WTC11 (cell line): Measurements from ENCODE around the gene MAML3. TPM values are rescaled to one million over a fixed set of nuclear protein-coding genes. Genes with fewer than 3 reads are reported as not detected.

Experiments
- ATAC-seq: fragments of 200-7000 bp; cut with Tn5 transposase; 2 replicates; pipeline ENCODE4 v1.10.0; 2021; ENCODE audit warnings: mild to moderate bottlenecking, moderate library complexity
- CTCF ChIA-PET: fragments of 300-600 bp; sonication (Branson Sonifier 250); formaldehyde crosslinking; loops from one replicate; lab custom pipeline; 2021; ENCODE audit warnings: antibody characterized with exemption; lab: Charles Lee
- POLR2A ChIA-PET: fragments of 350-600 bp; sonication (Branson Sonifier 250); formaldehyde crosslinking; loops from one replicate; lab custom pipeline; 2021; ENCODE audit warnings: antibody characterized with exemption; lab: Charles Lee
- DNase-seq: peaks from one replicate; pipeline ENCODE4 v3.0.0; 2021; ENCODE audit warnings: low spot score
- H3K27ac Mint-ChIP-seq: 2 replicates; pipeline ENCODE4 v1.8.0; 2021; ENCODE audit warnings: mixed read lengths
- H3K27me3 Mint-ChIP-seq: 2 replicates; pipeline ENCODE4 v1.8.0; 2021; ENCODE audit warnings: low read depth, mild to moderate bottlenecking, moderate library complexity, mixed read lengths
- H3K36me3 Mint-ChIP-seq: 2 replicates; pipeline ENCODE4 v1.8.0; 2021; ENCODE audit warnings: mixed read lengths
- H3K4me1 Mint-ChIP-seq: 2 replicates; pipeline ENCODE4 v1.8.0; 2022; ENCODE audit warnings: mixed read lengths
- H3K4me3 Mint-ChIP-seq: 2 replicates; pipeline ENCODE4 v1.8.0; 2021; ENCODE audit warnings: mild to moderate bottlenecking, moderate library complexity, mixed read lengths
- H3K9me3 Mint-ChIP-seq: 2 replicates; pipeline ENCODE4 v1.8.0; 2021; ENCODE audit warnings: mixed read lengths
- ATF1 ChIP-seq: sonication (generic); formaldehyde crosslinking; IDR thresholded peaks from 2 replicates; pipeline ENCODE4 v1.8.1; 2023; ENCODE audit warnings: mild to moderate bottlenecking, moderate library complexity, missing genetic modification reagents
- ATF6 ChIP-seq: sonication (generic); formaldehyde crosslinking; IDR thresholded peaks from 2 replicates; pipeline ENCODE4 v1.8.1; 2023; ENCODE audit warnings: mild to moderate bottlenecking, missing genetic modification reagents
- CBFB ChIP-seq: sonication (generic); formaldehyde crosslinking; IDR thresholded peaks from 2 replicates; pipeline ENCODE4 v1.8.1; 2022; ENCODE audit warnings: mild to moderate bottlenecking, low read depth, missing genetic modification reagents
- EMX1 ChIP-seq: fragments of 250-450 bp; sonication (Bioruptor Pico); IDR thresholded peaks from 2 replicates; pipeline ENCODE4 v1.8.0; 2021; ENCODE audit warnings: mild to moderate bottlenecking
- ESRRA ChIP-seq: sonication (generic); formaldehyde crosslinking; IDR thresholded peaks from 2 replicates; pipeline ENCODE4 v1.8.1; 2022; ENCODE audit warnings: mild to moderate bottlenecking, missing genetic modification reagents, borderline replicate concordance
- GABPB1 ChIP-seq: sonication (generic); formaldehyde crosslinking; IDR thresholded peaks from 2 replicates; pipeline ENCODE4 v1.8.1; 2023; ENCODE audit warnings: mild to moderate bottlenecking, missing genetic modification reagents
- HMGA2 ChIP-seq: fragments of 250-450 bp; sonication (Bioruptor Pico); IDR thresholded peaks from 2 replicates; pipeline ENCODE4 v1.4.0; 2021; ENCODE audit warnings: mild to moderate bottlenecking, moderate library complexity
- MAX ChIP-seq: sonication (generic); formaldehyde crosslinking; IDR thresholded peaks from 2 replicates; pipeline ENCODE4 v1.8.0; 2022; ENCODE audit warnings: mild to moderate bottlenecking, missing genetic modification reagents
- MYBL2 ChIP-seq: sonication (generic); formaldehyde crosslinking; IDR thresholded peaks from 2 replicates; pipeline ENCODE4 v1.8.1; 2023; ENCODE audit warnings: mild to moderate bottlenecking, moderate library complexity, missing genetic modification reagents
- OVOL2 ChIP-seq: fragments of 250-450 bp; sonication (Bioruptor Pico); IDR thresholded peaks from 2 replicates; pipeline ENCODE4 v1.9.0; 2021; ENCODE audit warnings: mild to moderate bottlenecking, borderline replicate concordance
- PRDM15 ChIP-seq: sonication (generic); formaldehyde crosslinking; IDR thresholded peaks from 2 replicates; pipeline ENCODE4 v1.8.0; 2022; ENCODE audit warnings: missing genetic modification reagents
- SP1 ChIP-seq: sonication (generic); formaldehyde crosslinking; conservative IDR thresholded peaks from 2 replicates; pipeline ENCODE4 v1.8.1; 2022; ENCODE audit warnings: missing genetic modification reagents
- TEAD1 ChIP-seq: sonication (generic); formaldehyde crosslinking; IDR thresholded peaks from 2 replicates; pipeline ENCODE4 v1.8.0; 2022; ENCODE audit warnings: mild to moderate bottlenecking, missing genetic modification reagents
- USF1 ChIP-seq: sonication (generic); formaldehyde crosslinking; IDR thresholded peaks from 2 replicates; pipeline ENCODE4 v1.8.0; 2022; ENCODE audit warnings: mild to moderate bottlenecking, missing genetic modification reagents
- ZNF219 ChIP-seq: sonication (generic); formaldehyde crosslinking; IDR thresholded peaks from 2 replicates; pipeline ENCODE4 v1.8.0; 2023; ENCODE audit warnings: missing genetic modification reagents, mild to moderate bottlenecking, borderline replicate concordance
- total RNA-seq: library from RNA; stranded (reverse); gene quantifications from 3 replicates; pipeline ENCODE4 v1.2.3, GENCODE V29; 2021
- TF ChIP-seq, protein P1 (sequence below): sonication (generic); formaldehyde crosslinking; conservative IDR thresholded peaks from 2 replicates; pipeline ENCODE4 v1.8.1; 2023; ENCODE audit warnings: mild to moderate bottlenecking, low read depth, missing genetic modification reagents, moderate library complexity
- TF ChIP-seq, protein P2 (sequence below): sonication (generic); formaldehyde crosslinking; conservative IDR thresholded peaks from 2 replicates; pipeline ENCODE4 v1.8.1; 2022; ENCODE audit warnings: mild to moderate bottlenecking, missing genetic modification reagents
- TF ChIP-seq, protein P3 (sequence below): sonication (generic); formaldehyde crosslinking; IDR thresholded peaks from 2 replicates; pipeline ENCODE4 v1.8.0; 2023; ENCODE audit warnings: mild to moderate bottlenecking, missing genetic modification reagents

The MAML3 gene
- total RNA-seq, 1 experiment from 2014 or later = 7.4 TPM

GRCh38 chr4:139889901-139890300 is 264.1 kb downstream of the MAML3 start:
- Mint-ChIP-seq H3K27ac (no peak overlapping the region), H3K9me3 (no peaks in the 10 kb centered on the region), H3K36me3 (0 out of 2 replicates have a peak, but pooled peaks cover 6% of the 10 kb centered on the region), H3K4me3 (no peak overlapping the region), H3K4me1 (peaks cover 19% of the 10 kb centered on the region), H3K27me3 (no peaks in the 10 kb centered on the region)
- no peak for ATAC-seq
- ChIA-PET POLR2A (no interaction called here), CTCF (no interaction called here)
- TF ChIP-seq PRDM15 (CRISPR knock-in tag) (no peak), GABPB1 (CRISPR knock-in tag) (no peak), ATF1 (CRISPR knock-in tag) (no peak), ZNF219 (CRISPR knock-in tag) (no peak), HMGA2 (CRISPR knock-in tag) (no peak), MAX (CRISPR knock-in tag) (no peak)
- TF ChIP-seq, protein P1, sequence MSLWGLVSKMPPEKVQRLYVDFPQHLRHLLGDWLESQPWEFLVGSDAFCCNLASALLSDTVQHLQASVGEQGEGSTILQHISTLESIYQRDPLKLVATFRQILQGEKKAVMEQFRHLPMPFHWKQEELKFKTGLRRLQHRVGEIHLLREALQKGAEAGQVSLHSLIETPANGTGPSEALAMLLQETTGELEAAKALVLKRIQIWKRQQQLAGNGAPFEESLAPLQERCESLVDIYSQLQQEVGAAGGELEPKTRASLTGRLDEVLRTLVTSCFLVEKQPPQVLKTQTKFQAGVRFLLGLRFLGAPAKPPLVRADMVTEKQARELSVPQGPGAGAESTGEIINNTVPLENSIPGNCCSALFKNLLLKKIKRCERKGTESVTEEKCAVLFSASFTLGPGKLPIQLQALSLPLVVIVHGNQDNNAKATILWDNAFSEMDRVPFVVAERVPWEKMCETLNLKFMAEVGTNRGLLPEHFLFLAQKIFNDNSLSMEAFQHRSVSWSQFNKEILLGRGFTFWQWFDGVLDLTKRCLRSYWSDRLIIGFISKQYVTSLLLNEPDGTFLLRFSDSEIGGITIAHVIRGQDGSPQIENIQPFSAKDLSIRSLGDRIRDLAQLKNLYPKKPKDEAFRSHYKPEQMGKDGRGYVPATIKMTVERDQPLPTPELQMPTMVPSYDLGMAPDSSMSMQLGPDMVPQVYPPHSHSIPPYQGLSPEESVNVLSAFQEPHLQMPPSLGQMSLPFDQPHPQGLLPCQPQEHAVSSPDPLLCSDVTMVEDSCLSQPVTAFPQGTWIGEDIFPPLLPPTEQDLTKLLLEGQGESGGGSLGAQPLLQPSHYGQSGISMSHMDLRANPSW (CRISPR knock-in tag) = no peak
- TF ChIP-seq, protein P2, sequence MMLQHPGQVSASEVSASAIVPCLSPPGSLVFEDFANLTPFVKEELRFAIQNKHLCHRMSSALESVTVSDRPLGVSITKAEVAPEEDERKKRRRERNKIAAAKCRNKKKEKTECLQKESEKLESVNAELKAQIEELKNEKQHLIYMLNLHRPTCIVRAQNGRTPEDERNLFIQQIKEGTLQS (CRISPR knock-in tag) = no peak
- no peak for DNase-seq

GRCh38 chr4:139889264-139889663 is 264.7 kb downstream of the MAML3 start:
- POLR2A ChIA-PET = no interaction called here
- DNase-seq (no peak), ATAC-seq (no peak)
- H3K27ac Mint-ChIP-seq = no peak overlapping the region
- no peaks in the 10 kb centered on the region for H3K27me3 Mint-ChIP-seq
- H3K4me1 Mint-ChIP-seq = peaks cover 19% of the 10 kb centered on the region
- H3K36me3 Mint-ChIP-seq = 0 out of 2 replicates have a peak, but pooled peaks cover 6% of the 10 kb centered on the region
- TF ChIP-seq, protein P3, sequence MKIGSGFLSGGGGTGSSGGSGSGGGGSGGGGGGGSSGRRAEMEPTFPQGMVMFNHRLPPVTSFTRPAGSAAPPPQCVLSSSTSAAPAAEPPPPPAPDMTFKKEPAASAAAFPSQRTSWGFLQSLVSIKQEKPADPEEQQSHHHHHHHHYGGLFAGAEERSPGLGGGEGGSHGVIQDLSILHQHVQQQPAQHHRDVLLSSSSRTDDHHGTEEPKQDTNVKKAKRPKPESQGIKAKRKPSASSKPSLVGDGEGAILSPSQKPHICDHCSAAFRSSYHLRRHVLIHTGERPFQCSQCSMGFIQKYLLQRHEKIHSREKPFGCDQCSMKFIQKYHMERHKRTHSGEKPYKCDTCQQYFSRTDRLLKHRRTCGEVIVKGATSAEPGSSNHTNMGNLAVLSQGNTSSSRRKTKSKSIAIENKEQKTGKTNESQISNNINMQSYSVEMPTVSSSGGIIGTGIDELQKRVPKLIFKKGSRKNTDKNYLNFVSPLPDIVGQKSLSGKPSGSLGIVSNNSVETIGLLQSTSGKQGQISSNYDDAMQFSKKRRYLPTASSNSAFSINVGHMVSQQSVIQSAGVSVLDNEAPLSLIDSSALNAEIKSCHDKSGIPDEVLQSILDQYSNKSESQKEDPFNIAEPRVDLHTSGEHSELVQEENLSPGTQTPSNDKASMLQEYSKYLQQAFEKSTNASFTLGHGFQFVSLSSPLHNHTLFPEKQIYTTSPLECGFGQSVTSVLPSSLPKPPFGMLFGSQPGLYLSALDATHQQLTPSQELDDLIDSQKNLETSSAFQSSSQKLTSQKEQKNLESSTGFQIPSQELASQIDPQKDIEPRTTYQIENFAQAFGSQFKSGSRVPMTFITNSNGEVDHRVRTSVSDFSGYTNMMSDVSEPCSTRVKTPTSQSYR (CRISPR knock-in tag) = no peak
- TF ChIP-seq USF1 (CRISPR knock-in tag) (no peak), TEAD1 (CRISPR knock-in tag) (no peak), ATF6 (CRISPR knock-in tag) (no peak), CBFB (CRISPR knock-in tag) (no peak), OVOL2 (CRISPR knock-in tag) (no peak), ATF1 (CRISPR knock-in tag) (no peak), SP1 (CRISPR knock-in tag) (no peak), ESRRA (CRISPR knock-in tag) (no peak), MYBL2 (CRISPR knock-in tag) (no peak), EMX1 (no peak)
- TF ChIP-seq, all 79 proteins: peak for 0
- H3K9me3 Mint-ChIP-seq = no peaks in the 10 kb centered on the region
- CTCF ChIA-PET = interaction anchor here (1.8 kb wide), 1 partner anchor 232 kb away, joined by 6 read pairs; no protein-coding TSS in a partner anchor
- no peak overlapping the region for H3K4me3 Mint-ChIP-seq
